ENCODE results near the gene PLCB3.

The PLCB3 gene

DNA sequence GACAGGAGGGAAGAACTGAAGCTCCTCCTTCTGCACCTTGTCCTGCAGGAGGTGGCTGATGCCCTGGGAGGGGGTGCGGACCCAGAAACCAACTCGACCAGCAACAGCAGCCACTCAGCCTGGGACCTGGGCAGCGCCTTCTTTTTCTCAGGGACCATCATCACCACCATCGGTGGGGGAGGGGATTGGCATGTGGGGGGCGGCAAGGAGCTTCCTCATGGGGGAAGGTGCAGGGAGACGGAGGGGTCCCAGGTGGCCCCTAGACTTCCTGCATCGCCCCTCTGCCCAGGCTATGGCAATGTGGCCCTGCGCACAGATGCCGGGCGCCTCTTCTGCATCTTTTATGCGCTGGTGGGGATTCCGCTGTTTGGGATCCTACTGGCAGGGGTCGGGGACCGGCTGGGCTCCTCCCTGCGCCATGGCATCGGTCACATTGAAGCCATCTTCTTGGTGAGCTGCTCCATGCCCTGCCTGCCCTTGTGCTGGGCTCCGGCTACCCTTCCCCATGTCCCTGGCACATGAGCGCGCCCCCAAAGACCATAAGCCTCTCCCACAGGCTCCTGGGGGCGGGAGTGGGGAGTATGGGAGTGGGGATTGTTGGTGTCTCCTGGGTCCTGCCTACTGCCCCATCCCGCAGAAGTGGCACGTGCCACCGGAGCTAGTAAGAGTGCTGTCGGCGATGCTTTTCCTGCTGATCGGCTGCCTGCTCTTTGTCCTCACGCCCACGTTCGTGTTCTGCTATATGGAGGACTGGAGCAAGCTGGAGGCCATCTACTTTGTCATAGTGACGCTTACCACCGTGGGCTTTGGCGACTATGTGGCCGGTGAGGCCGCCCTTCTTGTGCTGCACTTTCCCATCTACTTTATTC is 45.7 kb downstream of the PLCB3 start:
- TF ChIP-seq, protein P1, sequence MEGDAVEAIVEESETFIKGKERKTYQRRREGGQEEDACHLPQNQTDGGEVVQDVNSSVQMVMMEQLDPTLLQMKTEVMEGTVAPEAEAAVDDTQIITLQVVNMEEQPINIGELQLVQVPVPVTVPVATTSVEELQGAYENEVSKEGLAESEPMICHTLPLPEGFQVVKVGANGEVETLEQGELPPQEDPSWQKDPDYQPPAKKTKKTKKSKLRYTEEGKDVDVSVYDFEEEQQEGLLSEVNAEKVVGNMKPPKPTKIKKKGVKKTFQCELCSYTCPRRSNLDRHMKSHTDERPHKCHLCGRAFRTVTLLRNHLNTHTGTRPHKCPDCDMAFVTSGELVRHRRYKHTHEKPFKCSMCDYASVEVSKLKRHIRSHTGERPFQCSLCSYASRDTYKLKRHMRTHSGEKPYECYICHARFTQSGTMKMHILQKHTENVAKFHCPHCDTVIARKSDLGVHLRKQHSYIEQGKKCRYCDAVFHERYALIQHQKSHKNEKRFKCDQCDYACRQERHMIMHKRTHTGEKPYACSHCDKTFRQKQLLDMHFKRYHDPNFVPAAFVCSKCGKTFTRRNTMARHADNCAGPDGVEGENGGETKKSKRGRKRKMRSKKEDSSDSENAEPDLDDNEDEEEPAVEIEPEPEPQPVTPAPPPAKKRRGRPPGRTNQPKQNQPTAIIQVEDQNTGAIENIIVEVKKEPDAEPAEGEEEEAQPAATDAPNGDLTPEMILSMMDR (IDR thresholded peaks at IDR 0.05; ENCODE audit: insufficient read depth, low read depth, low read length, missing control alignments), result no peak
- no peak for DNase-seq (ENCODE audit: low read depth)
- H3K4me3 ChIP-seq (ENCODE audit: low read length), result no peak overlapping the region

DNA sequence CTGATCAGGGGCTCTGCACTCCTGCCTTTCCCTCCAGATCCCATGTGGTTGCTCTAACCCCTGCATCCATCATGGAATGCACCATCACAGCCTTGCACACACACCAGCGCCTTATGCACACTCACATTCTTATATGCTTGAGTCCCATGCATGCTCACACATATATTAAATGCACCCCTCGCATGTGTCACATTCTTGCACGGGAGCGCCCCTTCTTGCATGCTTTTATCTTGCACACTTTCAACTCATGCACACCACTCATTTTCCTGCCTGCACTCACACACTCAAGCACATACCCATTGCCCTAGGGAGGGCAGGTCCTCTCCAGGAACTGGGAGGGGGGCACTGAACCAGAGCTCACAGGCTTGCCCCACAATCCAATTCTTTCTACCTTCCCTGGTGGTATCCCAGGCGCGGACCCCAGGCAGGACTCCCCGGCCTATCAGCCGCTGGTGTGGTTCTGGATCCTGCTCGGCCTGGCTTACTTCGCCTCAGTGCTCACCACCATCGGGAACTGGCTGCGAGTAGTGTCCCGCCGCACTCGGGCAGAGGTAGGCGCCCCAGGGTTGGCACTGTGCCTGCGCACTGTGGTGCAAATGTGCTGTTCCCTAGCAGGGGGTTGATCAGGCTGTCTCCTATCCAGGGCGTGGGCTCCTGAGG is 46.5 kb downstream of the PLCB3 start:
- no peak for DNase-seq (ENCODE audit: low read depth)
- H3K4me3 ChIP-seq (ENCODE audit: low read length), result no peak overlapping the region
- TF ChIP-seq, protein P1 (IDR thresholded peaks at IDR 0.05; ENCODE audit: insufficient read depth, low read depth, low read length, missing control alignments), result no peak

DNA sequence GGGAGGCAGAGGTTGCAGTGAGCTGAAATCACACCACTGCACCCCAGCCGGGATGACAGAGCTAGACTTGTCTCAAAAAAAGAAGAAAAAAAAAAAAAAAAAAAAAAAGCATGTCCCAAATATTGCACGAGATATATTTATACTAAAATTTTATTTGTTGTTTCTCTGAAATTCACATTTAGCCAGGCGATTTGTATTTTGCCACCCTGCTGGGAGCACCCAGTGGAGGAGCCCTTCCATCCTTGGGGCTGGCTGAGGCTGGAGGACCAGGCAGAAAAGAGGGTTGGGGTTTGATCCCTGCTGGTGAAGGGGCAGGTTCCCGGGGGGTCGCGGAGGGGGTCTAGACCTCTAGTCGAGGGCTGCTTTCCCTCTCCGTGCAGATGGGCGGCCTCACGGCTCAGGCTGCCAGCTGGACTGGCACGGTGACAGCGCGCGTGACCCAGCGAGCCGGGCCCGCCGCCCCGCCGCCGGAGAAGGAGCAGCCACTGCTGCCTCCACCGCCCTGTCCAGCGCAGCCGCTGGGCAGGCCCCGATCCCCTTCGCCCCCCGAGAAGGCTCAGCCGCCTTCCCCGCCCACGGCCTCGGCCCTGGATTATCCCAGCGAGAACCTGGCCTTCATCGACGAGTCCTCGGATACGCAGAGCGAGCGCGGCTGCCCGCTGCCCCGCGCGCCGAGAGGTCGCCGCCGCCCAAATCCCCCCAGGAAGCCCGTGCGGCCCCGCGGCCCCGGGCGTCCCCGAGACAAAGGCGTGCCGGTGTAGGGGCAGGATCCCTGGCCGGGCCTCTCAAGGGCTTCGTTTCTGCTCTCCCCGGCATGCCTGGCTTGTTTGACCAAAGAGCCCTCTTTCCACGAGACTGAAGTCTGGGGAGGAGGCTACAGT is 47.9 kb downstream of the PLCB3 start:
- no peak overlapping the region for H3K4me3 ChIP-seq (ENCODE audit: low read length)
- no peak for DNase-seq (ENCODE audit: low read depth)
- TF ChIP-seq, protein P1 (IDR thresholded peaks at IDR 0.05; ENCODE audit: insufficient read depth, low read depth, low read length, missing control alignments), result no peak

DNA sequence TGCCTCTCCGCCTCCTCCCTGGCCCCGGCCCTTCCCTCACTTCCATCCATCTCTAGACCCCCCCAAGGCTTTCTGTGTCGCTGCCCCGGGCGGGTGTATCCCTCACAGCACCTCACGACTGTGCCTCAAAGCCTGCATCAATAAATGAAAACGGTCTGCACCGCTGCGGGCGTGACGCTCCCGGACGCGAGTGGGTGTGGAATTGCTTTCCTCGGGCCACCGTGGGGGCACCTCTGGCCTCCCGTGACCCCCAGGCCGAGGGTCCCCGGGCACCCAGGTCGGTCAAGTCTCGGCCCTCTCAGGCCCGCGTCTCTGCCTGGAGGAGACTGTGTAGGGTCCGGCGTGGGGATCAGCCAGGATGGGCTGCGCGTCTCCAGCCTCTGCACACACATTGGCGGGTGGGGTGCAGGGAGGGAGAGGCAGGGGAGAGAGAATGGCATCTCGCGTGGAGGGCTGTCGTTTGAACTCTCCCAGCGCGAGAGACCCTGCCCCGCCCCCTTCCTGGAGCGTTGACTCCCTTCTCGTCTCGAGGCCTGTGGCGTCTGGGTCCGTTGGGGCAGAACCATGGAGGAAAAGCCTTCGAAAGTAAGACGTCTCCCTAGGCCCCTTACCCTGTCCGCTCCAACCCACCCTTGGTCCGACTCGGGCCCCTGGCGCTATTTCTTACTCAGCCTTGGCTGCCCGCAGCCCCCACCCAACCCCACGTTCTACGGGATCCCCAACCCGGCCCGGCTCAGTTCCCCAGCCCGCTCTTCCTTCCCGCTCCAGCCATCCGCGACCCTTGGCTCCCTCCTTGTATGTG is 48.7 kb downstream of the PLCB3 start, which contains the start of gene CATSPERZ:
CATSPERZ (plus strand) TSS at position 512 of the 802 bp plus-strand sequence; CDS start at position 565, 53 bp downstream.
- TF ChIP-seq, protein P1 (IDR thresholded peaks at IDR 0.05; ENCODE audit: insufficient read depth, low read depth, low read length, missing control alignments), result no peak
- no peak for DNase-seq (ENCODE audit: low read depth)
- peak within 1 kb of the TSS; percentile 35 for H3K4me3 ChIP-seq (ENCODE audit: low read length)

DNA sequence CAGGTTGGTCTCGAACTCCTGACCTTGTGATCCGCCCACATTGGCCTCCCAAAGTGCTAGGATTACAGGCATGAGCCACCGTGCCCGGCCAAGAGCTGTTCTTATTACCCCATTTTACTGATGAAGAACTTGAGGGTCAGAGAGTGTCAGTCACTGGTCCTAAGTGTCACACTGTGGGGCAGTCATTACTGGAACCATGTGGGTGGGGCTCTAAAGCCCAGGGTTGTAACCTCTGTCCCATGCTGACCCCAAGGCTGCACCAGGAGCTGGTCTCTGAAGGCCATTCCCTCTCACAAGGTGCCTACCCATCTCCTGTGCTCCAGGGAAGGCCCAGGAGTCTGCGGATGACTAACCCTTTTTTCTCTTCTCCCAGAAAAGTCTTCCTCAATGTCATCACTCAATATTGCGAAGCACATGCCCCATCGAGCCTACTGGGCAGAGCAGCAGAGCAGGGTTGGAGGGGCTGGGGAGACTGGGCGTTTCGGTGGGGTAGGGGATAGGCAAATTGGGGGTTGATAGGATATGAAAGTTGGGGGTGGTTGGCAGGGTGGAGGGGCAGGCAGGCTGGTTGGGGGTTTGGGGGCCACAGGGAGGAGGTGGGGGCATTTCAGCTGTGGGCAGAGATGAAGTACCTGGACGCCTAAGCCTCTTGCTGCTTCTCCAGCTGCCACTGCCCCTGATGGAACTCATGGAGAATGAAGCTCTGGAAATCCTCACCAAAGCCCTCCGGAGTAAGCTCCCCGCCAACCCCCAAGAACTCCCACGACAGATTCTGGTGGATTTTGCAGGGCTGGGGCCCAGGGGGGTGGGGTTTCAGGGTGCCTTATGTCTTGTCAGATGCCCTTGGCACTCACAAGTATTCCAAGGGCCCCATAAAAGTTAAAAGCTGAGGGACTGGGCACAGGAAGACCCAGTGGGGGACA is 52.0 kb downstream of the PLCB3 start:
- no peak overlapping the region for H3K4me3 ChIP-seq (ENCODE audit: low read length)
- DNase-seq (ENCODE audit: low read depth), result peak; percentile 64
- TF ChIP-seq, protein P1 (IDR thresholded peaks at IDR 0.05; ENCODE audit: insufficient read depth, low read depth, low read length, missing control alignments), result no peak

Measured in epithelial cell of esophagus (primary cell).